HG02763 (cell line): ENCODE results near the gene FGD4.
"Not testable (repeated sequence)": the region's sequence is repeated elsewhere in the genome, so short reads cannot be mapped to it uniquely, and the experiment has no call there.

Experiments used
- ATAC-seq: cut with Tn5 transposase; IDR thresholded peaks from one replicate; pipeline ENCODE4 v1.9.1; 2021; ENCODE audit warnings: mild to moderate bottlenecking, moderate library complexity; ENCODE audit not compliant: unreplicated experiment

Gene FGD4

DNA sequence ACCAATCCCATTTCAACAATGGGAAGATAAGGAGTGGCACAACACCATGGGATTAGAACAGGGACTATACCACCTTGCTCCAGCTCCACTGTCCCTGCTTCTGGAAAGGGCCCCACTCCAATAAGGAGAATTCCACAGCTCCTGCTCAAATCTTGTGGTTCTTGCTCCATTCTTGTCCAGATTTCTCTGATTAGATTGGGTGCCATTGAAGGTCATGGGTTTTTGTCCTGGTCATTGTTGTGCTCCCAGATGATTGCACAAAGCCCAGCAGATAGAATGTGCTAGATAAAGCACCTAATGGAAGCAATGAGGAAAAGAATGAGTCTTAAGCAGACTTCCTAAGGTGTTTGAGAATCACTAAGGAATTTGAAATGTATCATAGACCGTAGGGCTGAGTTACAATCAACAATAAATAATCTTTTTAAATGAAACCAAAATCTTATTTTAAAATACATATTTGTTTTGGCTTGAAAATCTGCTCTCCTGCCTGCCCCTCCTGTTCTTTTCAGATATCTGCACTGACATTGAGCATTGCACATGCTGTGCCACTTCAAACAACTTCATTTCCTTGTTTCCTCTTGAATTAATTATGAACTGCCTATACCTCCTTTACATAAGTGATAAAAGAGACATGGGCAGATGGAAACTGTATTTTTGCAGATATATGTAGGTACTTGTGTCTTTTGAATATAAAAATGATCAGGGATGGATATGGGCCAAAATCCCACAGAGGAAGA lies 115.9 kb downstream of the FGD4 start:
- no peak for ATAC-seq

DNA sequence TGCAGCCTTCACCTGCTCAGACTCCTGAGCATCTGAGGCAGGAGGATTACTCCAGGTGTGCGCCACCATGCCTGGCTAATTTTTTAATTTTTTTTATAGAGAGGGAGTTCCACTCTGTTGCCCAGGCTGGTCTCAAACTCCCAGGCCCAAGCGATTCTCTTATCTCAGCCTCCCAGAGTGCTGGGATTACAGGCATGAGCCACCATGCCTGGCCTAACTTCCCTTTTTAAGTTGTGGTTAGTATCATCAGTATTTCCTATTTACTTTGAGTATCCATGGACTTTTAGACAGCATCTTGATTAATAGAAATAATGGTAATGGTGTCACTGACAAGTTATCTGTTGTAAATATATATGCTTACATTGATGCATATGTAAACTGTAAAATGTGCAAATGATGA lies 116.9 kb downstream of the FGD4 start:
- no peak for ATAC-seq

DNA sequence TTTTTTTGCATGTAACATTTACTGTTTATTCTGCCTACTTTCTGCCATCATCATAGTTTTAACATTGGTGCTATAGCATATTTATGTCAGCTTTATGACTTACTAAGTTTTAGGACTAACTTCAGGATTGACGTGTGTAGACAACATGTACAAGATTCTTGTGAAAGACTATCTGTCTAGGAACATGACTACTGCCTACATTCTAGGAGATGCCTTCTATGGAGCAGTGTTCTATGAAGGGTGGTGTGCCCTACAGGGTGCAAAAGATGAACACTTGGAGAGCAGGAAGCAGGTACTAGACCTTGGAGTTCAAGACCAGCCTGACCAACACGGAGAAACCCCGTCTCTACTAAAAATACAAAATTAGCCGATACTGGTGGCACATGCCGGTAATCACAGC lies 118.6 kb downstream of the FGD4 start:
- ATAC-seq: no peak

DNA sequence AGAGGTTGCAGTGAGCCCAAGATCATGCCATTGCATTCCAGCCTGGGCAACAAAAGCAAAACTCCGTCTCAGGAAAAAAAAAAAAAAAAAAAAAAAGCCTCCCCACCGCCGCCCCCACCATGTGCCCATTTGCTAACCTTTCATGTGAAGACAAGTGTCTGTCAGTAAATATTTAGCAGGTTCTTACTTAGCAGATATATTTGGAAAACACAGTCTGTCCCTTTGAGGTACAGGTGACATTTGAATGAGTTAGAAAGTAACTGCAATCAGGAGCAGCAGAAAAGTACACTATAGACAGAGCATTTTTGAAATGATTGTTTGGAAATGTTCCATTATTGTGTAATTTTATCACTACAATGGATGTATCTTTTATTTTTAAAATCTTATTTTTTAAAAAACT lies 119.7 kb downstream of the FGD4 start:
- no peak for ATAC-seq

DNA sequence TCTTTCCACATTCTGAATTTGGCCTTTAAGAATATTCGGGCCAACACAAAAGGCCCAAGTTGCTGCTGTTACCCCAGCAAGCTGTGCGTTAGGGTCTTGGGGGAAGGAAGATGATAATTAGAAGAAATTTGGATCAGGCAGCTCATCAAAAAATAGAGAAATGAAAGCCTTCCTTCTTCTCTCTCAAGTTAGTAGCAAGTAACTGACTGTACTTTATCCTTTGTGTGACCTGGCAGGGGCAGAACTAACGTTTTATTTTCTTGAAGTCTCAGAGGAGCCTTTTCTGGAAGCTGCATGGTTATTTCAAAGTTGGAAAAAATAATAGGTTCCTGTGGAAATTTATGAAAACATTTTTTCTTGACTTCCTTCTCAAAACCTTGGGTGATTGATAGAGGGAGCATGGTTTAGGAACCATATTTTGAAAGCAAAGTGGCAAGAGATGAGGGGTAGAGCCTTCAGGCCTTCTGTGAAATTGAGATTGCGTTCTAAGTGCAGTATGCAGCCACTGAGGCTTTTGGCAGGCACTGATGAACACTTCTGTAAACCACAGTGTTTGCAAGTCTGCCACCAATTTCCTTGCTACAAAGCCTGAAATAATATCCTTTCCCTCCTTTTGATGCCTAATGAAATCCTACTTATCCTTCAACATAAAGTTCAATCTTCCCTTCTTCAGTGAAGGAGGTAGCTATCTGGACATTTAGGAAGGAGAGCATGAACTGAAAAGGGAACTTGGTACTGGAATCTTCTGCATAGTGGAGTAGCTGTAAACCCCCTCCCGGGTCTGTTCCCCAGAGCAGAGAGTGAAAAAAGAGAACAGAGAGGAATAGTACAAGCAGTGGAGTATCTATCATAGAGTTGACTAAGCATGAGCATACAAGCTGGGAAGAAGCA lies 123.2 kb downstream of the FGD4 start:
- ATAC-seq: peak; percentile 59

DNA sequence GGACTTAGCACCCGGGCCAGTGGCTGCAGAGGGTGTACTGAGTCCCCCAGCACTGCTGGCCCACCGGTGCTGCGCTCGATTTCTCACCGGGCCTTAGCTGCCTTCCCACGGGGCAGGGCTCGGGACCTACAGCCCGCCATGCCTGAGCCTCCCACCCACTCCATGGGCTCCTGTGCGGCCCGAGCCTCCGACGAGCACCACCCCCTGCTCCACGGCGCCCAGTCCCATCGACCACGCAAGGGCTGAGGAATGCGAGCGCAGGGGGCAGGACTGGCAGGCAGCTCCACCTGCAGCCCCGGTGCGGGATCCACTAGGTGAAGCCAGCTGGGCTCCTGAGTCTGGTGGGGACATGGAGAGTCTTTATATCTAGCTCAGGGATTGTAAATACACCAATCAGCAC lies 126.4 kb downstream of the FGD4 start:
- not testable (repeated sequence) for ATAC-seq

DNA sequence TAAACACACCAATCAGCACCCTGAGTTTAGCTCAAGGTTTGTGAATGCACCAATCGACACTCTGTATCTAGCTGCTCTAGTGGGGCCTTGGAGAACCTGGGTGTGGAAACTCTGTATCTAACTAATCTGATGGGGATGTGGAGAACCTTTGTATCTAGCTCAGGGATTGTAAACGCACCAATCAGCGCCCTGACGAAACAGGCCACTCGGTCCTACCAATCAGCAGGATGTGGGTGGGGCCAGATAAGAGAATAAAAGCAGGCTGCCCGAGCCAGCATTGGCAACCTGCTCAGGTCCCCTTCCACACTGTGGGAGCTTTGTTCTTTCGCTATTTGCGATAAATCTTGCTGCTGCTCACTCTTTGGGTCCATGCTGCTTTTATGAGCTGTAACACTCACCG lies 127.0 kb downstream of the FGD4 start:
- ATAC-seq: not testable (repeated sequence)

DNA sequence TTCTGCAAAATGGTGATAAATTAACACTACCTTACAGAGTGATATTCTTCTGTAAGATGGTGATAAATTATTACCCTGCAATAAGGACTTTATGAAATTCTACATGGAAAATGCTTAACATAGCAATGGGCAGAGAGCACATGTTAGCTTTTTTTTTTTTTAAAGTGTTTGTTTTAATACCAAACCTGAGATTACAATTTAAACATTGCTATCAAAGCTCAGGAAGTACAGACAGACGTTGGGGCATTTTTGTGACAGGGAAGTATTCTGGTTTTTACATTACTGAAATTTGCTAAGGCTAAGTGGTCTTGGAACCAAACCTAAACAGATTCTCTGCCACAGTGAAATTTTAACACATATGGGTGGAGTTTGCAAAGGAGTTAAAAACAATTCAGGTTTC lies 133.1 kb downstream of the FGD4 start:
- no peak for ATAC-seq

DNA sequence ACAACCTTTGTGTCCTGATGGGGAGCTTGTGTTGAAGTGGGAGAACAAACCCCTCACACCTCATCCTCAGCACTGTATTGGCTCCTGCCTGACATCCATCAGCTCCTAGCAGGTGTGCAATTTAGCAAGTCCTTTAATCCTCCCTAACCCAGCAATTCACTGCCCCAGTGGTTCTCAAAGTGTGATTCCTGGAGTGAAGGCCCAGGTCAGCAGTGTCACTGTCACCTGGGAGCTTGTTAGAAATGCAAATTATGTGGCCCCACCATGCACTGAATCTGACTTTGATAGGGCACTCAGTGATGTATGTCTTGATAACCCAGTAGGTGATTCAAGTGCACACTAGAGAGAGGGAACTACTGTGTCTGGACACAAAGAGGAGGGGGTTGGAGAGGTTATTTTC lies 133.6 kb downstream of the FGD4 start:
- no peak for ATAC-seq

DNA sequence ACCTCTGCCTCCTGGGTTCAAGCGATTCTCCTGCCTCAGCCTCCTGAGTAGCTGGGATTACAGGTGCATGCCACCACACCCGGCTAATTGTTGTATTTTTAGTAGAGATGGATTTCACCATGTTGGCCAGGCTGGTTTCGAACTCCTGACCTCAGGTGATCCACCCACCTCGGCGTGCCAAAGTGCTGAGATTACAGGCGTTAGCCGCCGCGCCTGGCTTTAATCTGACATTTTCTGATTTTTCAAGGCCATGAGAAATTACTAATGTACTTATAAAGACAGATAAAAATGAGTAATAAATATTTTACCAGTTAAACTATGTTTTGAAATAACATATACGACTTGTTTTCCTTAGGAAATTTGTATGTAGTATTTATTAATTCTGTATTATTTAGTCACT lies 134.1 kb downstream of the FGD4 start:
- ATAC-seq: not testable (repeated sequence)

DNA sequence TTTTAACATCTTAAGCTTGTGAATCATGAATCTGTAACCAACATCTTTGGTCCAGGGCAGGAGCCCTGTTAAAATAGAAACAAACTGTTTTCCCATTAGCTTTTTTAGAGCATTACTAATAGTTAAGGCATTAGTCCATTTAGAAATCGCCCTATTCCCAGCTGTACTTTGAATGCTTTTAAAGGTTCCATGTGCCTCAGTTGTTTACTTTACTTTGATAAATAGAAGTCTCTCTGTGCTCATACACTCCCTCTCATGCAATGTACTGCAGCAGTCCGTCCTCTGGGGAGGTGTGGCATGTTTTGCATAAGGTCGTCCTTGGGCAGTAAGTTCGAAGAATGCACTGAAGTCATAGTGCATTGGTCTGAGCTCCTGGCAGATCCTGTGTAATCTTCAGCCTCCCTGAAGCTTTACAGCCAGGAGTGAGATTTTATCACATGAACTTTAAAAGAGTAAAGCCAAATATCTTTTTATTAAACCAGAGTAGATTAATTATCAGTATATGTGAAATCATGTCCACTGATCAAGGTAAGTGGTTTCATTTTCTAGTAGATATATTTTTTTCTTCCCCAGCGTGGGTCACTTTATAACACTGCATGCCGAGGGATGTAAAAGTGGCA lies 134.7 kb downstream of the FGD4 start:
- peak; percentile 69 for ATAC-seq

DNA sequence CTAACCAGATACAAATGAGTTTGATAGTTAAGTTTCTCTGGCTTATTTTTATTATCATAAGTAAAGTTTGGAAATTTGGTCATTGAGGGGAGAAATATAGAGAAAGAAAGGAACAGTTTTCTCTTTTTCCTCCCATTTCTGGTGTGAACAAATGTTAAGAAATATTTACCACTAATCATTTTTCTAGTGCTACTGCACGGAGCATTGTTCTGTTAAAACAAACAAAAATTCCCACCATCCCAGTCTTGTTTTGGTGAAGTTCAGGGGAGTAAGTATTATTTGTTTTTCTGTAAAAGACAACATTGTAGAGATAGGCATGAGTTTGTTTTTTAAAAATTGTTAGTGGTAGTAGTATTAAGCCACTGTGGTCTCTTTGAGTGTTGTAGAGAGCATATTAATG lies 135.3 kb downstream of the FGD4 start:
- ATAC-seq: no peak

DNA sequence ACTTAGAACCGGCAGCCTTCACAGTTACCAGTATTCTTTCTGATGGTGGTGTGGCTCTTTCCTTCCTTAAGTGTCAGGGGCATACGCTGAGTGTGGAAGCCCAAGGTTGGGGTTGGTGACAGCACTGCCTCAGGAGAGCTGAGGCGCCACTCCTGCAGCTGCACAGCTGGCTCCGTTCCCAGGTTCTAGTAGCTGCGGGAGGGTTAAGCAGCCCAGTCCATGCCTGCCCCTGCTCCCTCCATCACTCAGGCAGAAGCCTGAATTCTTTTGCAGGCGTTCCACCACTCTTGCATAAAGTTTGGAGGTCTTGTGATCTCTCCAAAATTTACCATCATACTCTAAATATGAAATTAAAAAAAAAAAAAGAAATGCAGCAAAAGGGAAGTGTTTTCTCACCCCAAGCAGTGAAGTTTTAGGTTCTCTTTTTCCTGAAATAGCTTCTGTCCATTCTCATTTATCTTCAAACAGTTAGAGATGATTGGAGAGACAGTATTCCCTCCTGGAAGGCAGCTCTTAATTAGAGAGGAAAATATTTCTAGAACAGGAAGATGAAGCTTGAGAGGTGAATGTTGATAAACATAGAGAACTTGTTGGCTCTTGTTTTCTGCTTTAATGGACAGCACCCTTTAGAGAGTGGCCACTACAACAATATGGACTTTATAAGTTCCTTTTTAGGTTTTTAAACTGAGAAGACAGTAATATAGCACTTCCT lies 136.1 kb downstream of the FGD4 start:
- no peak for ATAC-seq

DNA sequence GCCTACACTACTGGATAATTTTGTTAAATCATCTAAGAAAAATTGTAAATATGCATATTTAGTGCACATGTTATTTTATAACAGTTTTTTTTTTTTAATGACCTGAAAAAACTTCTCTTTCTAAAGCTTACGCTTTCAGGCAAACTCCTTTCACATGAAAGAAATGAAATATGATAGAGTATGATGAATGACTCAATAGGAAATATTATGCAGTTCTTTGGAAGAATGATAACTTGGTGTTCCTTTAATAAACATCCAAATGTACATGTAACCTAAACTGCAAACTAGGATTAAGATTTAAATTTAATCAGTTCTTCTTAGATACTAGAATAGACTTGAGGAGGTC lies 136.6 kb downstream of the FGD4 start:
- no peak for ATAC-seq

DNA sequence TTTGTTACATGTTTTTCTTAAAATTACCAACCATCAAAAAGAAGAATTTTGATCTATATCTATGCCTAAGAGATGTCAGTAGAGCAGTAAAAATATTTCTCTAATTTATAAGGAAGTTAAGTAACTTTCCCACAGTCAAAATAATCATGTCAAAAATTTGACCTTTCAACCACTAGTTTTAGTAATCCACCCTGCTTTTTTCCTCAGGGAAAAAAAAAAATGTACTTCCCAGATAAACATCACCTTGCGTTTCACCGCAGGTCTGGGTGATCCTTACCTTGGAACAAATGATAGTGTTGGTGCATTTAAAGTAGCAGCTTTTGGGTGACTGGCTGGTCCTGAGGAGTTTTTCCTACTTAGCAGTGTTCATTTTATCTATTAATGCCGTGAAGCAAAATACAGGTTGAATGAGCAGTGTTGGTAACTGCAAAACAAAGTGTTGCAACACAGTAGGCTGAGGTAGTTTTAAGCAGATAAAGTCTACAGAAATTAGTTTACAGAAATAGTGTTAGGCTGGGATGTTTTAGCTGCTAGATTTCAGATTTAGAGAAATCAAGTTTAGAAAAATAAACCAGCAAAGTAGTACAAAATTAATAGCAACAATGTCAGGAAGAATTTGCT lies 142.5 kb downstream of the FGD4 start:
- no peak for ATAC-seq

DNA sequence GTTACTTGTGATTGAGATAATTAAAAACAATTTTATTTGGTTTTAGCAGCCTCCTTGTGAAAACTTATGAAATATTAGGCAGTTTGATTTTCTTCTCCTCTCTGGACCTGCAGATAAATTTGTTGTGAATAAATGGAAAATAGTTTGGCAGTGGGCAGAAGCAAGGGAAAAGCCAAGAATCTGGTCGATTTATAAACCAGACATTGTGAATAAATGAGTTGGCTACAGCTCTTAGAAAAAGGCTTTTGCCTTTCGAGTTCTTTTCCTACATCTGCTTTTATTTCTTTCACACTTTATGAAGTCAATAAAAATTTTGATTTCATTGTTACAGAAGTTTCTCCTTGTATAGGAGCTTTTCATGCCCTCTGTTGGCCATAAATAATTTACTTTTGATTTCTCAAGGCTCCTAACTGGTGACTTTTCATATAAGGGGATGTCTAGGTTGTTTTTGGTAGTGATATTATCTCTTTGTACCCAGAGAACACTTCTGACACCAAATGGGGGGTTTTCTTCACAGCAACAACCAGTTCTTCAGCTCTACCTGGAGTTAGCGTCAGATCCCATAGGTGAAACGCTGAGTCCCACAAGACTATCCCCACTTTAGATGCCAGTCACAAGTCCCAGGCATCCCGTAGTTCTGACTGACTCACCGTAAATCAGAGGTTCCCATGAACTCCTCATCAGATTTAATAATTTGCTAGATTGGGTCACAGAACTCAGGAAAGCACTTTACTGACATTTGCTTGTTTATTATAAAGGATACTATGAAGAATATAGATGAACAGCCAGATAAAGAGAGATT lies 143.3 kb downstream of the FGD4 start:
- ATAC-seq: no peak

DNA sequence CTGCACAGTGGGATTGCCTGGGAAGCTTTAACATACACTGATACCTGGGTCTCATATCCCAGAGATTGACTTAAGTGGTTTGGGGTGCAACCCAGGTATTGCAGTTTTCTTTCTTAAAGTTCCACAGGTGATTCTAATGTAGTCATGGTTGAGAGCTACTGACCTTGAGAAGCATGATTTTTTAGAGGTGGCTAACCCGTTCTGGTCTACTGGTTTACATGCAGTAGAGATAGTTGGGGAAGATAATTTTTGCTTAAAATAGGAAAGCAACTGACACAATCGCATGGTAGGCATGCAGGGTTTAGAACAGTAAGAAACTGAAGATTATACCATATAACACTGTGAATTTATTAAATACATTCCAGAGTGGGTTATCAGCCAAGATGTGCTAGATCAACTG lies 145.5 kb downstream of the FGD4 start:
- no peak for ATAC-seq

DNA sequence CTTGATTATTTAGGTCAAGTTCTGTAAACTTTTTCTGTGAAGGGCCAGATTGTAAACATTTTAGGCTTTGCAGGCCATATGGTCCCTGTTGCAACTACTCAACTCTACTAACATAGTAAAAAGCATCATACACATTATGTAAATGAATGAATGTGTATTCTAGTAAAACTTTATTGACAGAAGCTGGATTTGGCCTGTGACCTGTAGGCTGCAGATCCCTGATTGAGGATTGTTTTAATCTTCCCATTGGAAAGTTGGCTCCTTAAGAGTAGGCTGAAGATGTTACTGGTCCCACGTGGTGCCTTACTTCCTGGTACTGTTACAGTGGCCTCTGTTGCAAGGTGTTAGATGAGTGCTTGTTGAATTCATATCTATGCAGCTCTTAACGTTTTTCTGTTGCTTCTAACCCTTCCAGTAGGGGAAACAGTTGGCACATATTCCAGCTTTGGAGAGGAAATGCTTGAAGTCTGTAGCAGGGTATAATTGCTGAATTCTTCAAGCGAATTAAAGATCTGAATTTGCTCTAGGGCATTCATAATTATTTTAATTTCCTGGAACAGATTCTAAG lies 146.1 kb downstream of the FGD4 start:
- no peak for ATAC-seq

DNA sequence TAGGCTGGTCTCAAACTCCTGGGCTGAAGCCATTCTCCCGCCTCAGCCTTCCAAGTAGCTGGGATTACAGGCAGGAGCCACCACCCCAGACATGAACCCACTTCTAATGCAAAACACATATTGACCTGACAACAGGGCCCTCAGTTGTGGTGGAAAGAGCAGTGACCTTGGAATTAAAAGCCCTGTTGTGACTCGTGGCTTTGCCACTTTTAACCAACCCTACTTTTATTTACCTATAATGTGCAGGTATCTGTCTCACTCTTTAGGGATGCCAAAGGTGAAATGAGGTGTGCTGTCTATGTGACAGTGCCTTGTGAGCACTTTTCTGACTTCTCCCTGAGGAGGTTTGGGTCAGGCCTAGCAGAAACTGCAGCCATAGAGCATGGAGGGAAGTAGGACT lies 146.9 kb downstream of the FGD4 start:
- ATAC-seq: no peak
